Osteoblast (primary cell): ENCODE measurements around the gene NKPD1. TPM values are rescaled to one million over a fixed set of nuclear protein-coding genes. Genes with fewer than 3 reads are reported as not detected.

ENCODE experiments used
- DNase-seq: peaks from one replicate; pipeline ENCODE4 v3.0.0; 2011; ENCODE audit warnings: low spot score, mixed read lengths; ENCODE audit not compliant: insufficient read length; ENCODE audit errors: missing footprints
- H2AFZ ChIP-seq: 2 replicates; pipeline ENCODE4 v1.6.0; 2011; ENCODE audit warnings: mild to moderate bottlenecking, low read length
- H3K27ac ChIP-seq: 2 replicates; pipeline ENCODE4 v1.5.1; 2011; ENCODE audit warnings: mild to moderate bottlenecking, low read depth, low read length, moderate library complexity
- H3K27me3 ChIP-seq: 2 replicates; pipeline ENCODE4 v1.6.0; 2012; ENCODE audit warnings: mild to moderate bottlenecking, control low read depth, inconsistent platforms, low read length, moderate library complexity; ENCODE audit not compliant: insufficient read depth
- H3K36me3 ChIP-seq: 2 replicates; pipeline ENCODE4 v1.5.1; 2011; ENCODE audit warnings: mild to moderate bottlenecking, low read length, control low read depth, moderate library complexity; ENCODE audit not compliant: insufficient read depth
- H3K4me1 ChIP-seq: 2 replicates; pipeline ENCODE4 v1.5.1; 2011; ENCODE audit warnings: mild to moderate bottlenecking, low read length, control low read depth, moderate library complexity; ENCODE audit not compliant: insufficient read depth
- H3K4me2 ChIP-seq: 2 replicates; pipeline ENCODE4 v1.6.0; 2011; ENCODE audit warnings: mild to moderate bottlenecking, low read length; ENCODE audit not compliant: insufficient read depth
- H3K4me3 ChIP-seq: fragments of 200-600 bp; sonication (generic); 3 replicates; pipeline ENCODE4 v1.5.1; 2012; ENCODE audit warnings: mild to moderate bottlenecking, low read length, inconsistent platforms; ENCODE audit not compliant: insufficient read depth
- H3K79me2 ChIP-seq: 2 replicates; pipeline ENCODE4 v1.6.0; 2012; ENCODE audit warnings: mild to moderate bottlenecking, low read length, control low read depth, inconsistent platforms; ENCODE audit not compliant: insufficient read depth
- H3K9me3 ChIP-seq: 2 replicates; pipeline ENCODE4 v1.5.1; 2011; ENCODE audit warnings: low read depth, low read length, control low read depth
- H4K20me1 ChIP-seq: 2 replicates; pipeline ENCODE4 v1.6.0; 2012; ENCODE audit warnings: mild to moderate bottlenecking, low read length, control low read depth; ENCODE audit not compliant: insufficient read depth
- CTCF ChIP-seq: IDR thresholded peaks from 2 replicates; pipeline ENCODE4 v1.5.1; 2011; ENCODE audit warnings: mild to moderate bottlenecking, low read depth, low read length, moderate library complexity; ENCODE audit errors: extremely low read depth
- total RNA-seq: library from RNA; depleted of rRNA; stranded (reverse); fragments of >200 nt; gene quantifications from 2 replicates; pipeline ENCODE4 v1.2.3, GENCODE V29; 2012

The NKPD1 gene
- total RNA-seq, 1 donor: not detected

- DNase-seq: peak; percentile 95
Observed at GRCh38 chr19:45164577-45165335, 4.0 kb upstream of the NKPD1 start.

GRCh38 chr19:45163751-45164460 is 3.1 kb upstream of the NKPD1 start:
- H4K20me1 ChIP-seq: no peaks in the 10 kb centered on the region
- H2AFZ ChIP-seq: no peak overlapping the region
- H3K4me2 ChIP-seq: no peak overlapping the region
- no peak overlapping the region for H3K4me3 ChIP-seq
- H3K79me2 ChIP-seq: no peaks in the 10 kb centered on the region
- H3K27ac ChIP-seq: no peak overlapping the region
- no peak for TF ChIP-seq CTCF
- peak; percentile 71 for DNase-seq
- H3K9me3 ChIP-seq: no peaks in the 10 kb centered on the region
- H3K27me3 ChIP-seq: peaks cover 17% of the 10 kb centered on the region
- H3K36me3 ChIP-seq: no peaks in the 10 kb centered on the region
- peaks cover 8% of the 10 kb centered on the region for H3K4me1 ChIP-seq

More at GRCh38 chr19:45164577-45165335, 4.0 kb upstream of the NKPD1 start:
- TF ChIP-seq CTCF: no peak
- peaks cover 17% of the 10 kb centered on the region for H3K27me3 ChIP-seq
- H3K4me3 ChIP-seq: peak overlapping the region; percentile 13
- H2AFZ ChIP-seq: peak overlapping the region; percentile 59
- no peaks in the 10 kb centered on the region for H3K79me2 ChIP-seq
- H3K27ac ChIP-seq: no peak overlapping the region
- H3K36me3 ChIP-seq: no peaks in the 10 kb centered on the region
- H4K20me1 ChIP-seq: no peaks in the 10 kb centered on the region
- peaks cover 8% of the 10 kb centered on the region for H3K4me1 ChIP-seq
- no peak overlapping the region for H3K4me2 ChIP-seq
- H3K9me3 ChIP-seq: no peaks in the 10 kb centered on the region

GRCh38 chr19:45163156-45163555 is 2.4 kb upstream of the NKPD1 start:
- Histone ChIP-seq H3K4me1 (peaks cover 8% of the 10 kb centered on the region), H3K4me2 (no peak overlapping the region), H3K9me3 (no peaks in the 10 kb centered on the region), H3K79me2 (no peaks in the 10 kb centered on the region), H2AFZ (no peak overlapping the region), H4K20me1 (no peaks in the 10 kb centered on the region), H3K27me3 (peaks cover 17% of the 10 kb centered on the region), H3K36me3 (no peaks in the 10 kb centered on the region), H3K27ac (no peak overlapping the region), H3K4me3 (no peak overlapping the region)
- peak; percentile 80 for DNase-seq
- TF ChIP-seq CTCF: no peak

GRCh38 chr19:45162608-45163143 is 1.9 kb upstream of the NKPD1 start:
- no peaks in the 10 kb centered on the region for H3K9me3 ChIP-seq
- H3K27ac ChIP-seq: no peak overlapping the region
- peak; percentile 74 for DNase-seq
- H3K27me3 ChIP-seq: peaks cover 17% of the 10 kb centered on the region
- peaks cover 8% of the 10 kb centered on the region for H3K4me1 ChIP-seq
- no peaks in the 10 kb centered on the region for H3K79me2 ChIP-seq
- H3K36me3 ChIP-seq: no peaks in the 10 kb centered on the region
- no peak for TF ChIP-seq CTCF
- no peaks in the 10 kb centered on the region for H4K20me1 ChIP-seq
- H2AFZ ChIP-seq: no peak overlapping the region
- H3K4me2 ChIP-seq: no peak overlapping the region
- no peak overlapping the region for H3K4me3 ChIP-seq
